IMR-90 (cell line): ENCODE measurements around the gene COL9A3. TPM values are rescaled to one million over a fixed set of nuclear protein-coding genes. Genes with fewer than 3 reads are reported as not detected.

ENCODE experiments used
- ATAC-seq: fragments of 200-7000 bp; cut with Tn5 transposase; 2 replicates; pipeline ENCODE4 v1.9.1; 2020; ENCODE audit warnings: low read depth, mild to moderate bottlenecking, moderate library complexity
- BruUV-seq: library from RNA; stranded (reverse); fragments of 400-500 nt; replicated peaks from 2 replicates; lab custom pipeline; 2021; lab: Mats Ljungman, UMichigan
- CTCF ChIA-PET: fragments of 300-600 bp; formaldehyde crosslinking; extraction: SDS; loops from one replicate; lab custom pipeline; 2021; ENCODE audit warnings: antibody characterized with exemption; lab: Yijun Ruan, JAX
- POLR2A ChIA-PET: fragments of 300-600 bp; sonication (Branson Sonifier 250); formaldehyde crosslinking; loops from one replicate; lab custom pipeline; 2022; ENCODE audit warnings: antibody characterized with exemption; ENCODE audit not compliant: unreplicated experiment; lab: Charles Lee
- DNase-seq: peaks from one replicate; pipeline ENCODE4 v3.0.0; 2013
- H2AFZ ChIP-seq: replicated peaks from 2 replicates; pipeline ENCODE3; 2013; ENCODE audit warnings: low read length, mild to moderate bottlenecking; ENCODE audit not compliant: poor library complexity
- H2AK5ac ChIP-seq: 2 replicates; pipeline ENCODE4 v1.6.1; 2013; ENCODE audit warnings: low read depth, low read length, inconsistent platforms
- H2AK9ac ChIP-seq: replicated peaks from 2 replicates; pipeline ENCODE3; 2013; ENCODE audit warnings: mild to moderate bottlenecking, low read depth, low read length, moderate library complexity; ENCODE audit not compliant: poor library complexity
- H2BK120ac ChIP-seq: 2 replicates; pipeline ENCODE4 v1.6.1; 2013; ENCODE audit warnings: low read depth, low read length, inconsistent platforms
- H2BK15ac ChIP-seq: 3 replicates; pipeline ENCODE4 v1.6.1; 2013; ENCODE audit warnings: low read depth, low read length, inconsistent platforms
- H2BK20ac ChIP-seq: 2 replicates; pipeline ENCODE4 v1.6.1; 2013; ENCODE audit warnings: low read depth, mild to moderate bottlenecking, inconsistent platforms, low read length, moderate library complexity
- H2BK5ac ChIP-seq: 2 replicates; pipeline ENCODE4 v1.6.1; 2013; ENCODE audit warnings: mild to moderate bottlenecking, low read depth, low read length, inconsistent platforms; ENCODE audit not compliant: poor library complexity, severe bottlenecking
- H3K14ac ChIP-seq: replicated peaks from 2 replicates; pipeline ENCODE4 v1.6.1; 2013; ENCODE audit warnings: low read depth, low read length, inconsistent platforms
- H3K18ac ChIP-seq: 2 replicates; pipeline ENCODE4 v1.6.1; 2013; ENCODE audit warnings: low read depth, low read length, control low read depth
- H3K23ac ChIP-seq: 2 replicates; pipeline ENCODE4 v1.6.1; 2013; ENCODE audit warnings: low read depth, low read length, inconsistent platforms
- H3K27ac ChIP-seq: 2 replicates; pipeline ENCODE4 v1.5.1; 2013; ENCODE audit warnings: mild to moderate bottlenecking, control low read depth, low read length; ENCODE audit not compliant: insufficient read depth
- H3K27me3 ChIP-seq: 2 replicates; pipeline ENCODE4 v1.6.1; 2013; ENCODE audit warnings: low read length; ENCODE audit not compliant: control insufficient read depth, insufficient read depth
- H3K36me3 ChIP-seq: 2 replicates; pipeline ENCODE4 v1.6.1; 2013; ENCODE audit warnings: low read length, mixed read lengths; ENCODE audit not compliant: control insufficient read depth, insufficient read depth
- H3K4ac ChIP-seq: 2 replicates; pipeline ENCODE4 v1.6.1; 2013; ENCODE audit warnings: low read depth, low read length, inconsistent platforms
- H3K4me1 ChIP-seq: 2 replicates; pipeline ENCODE4 v1.6.1; 2013; ENCODE audit warnings: low read length, mixed read lengths; ENCODE audit not compliant: control insufficient read depth, insufficient read depth
- H3K4me2 ChIP-seq: 2 replicates; pipeline ENCODE4 v1.6.1; 2013; ENCODE audit warnings: low read depth, mild to moderate bottlenecking, control low read depth, low read length, moderate library complexity
- H3K4me3 ChIP-seq: 2 replicates; pipeline ENCODE4 v1.5.1; 2013; ENCODE audit warnings: low read depth, mild to moderate bottlenecking, control low read depth, low read length, moderate library complexity; ENCODE audit not compliant: insufficient read depth
- H3K56ac ChIP-seq: 2 replicates; pipeline ENCODE4 v1.6.1; 2013; ENCODE audit warnings: low read length, inconsistent platforms; ENCODE audit not compliant: insufficient read depth; ENCODE audit errors: extremely low read depth
- H3K79me1 ChIP-seq, 2 experiments: 2 replicates each; pipeline ENCODE4 v1.6.1; 2013; ENCODE audit warnings: low read length in 2 of 2, inconsistent platforms in 1 of 2, low read depth in 1 of 2
- H3K9ac ChIP-seq: 2 replicates; pipeline ENCODE4 v1.6.1; 2013; ENCODE audit warnings: low read depth, low read length, control low read depth
- H3K9me1 ChIP-seq: 2 replicates; pipeline ENCODE4 v1.6.1; 2013; ENCODE audit warnings: low read length, inconsistent platforms; ENCODE audit not compliant: insufficient read depth
- H3K9me3 ChIP-seq: 2 replicates; pipeline ENCODE4 v1.6.1; 2013; ENCODE audit warnings: low read length; ENCODE audit not compliant: control insufficient read depth, insufficient read depth
- H4K20me1 ChIP-seq: 2 replicates; pipeline ENCODE4 v1.6.1; 2013; ENCODE audit warnings: low read length, inconsistent platforms; ENCODE audit not compliant: insufficient read depth
- H4K5ac ChIP-seq: 2 replicates; pipeline ENCODE4 v1.6.1; 2013; ENCODE audit warnings: mild to moderate bottlenecking, low read depth, low read length, control low read depth
- H4K8ac ChIP-seq, 2 experiments: 2 replicates each; pipeline ENCODE4 v1.6.1; 2013; ENCODE audit warnings: low read depth in 2 of 2, low read length in 2 of 2, control low read depth in 1 of 2, inconsistent platforms in 1 of 2
- H4K91ac ChIP-seq: 2 replicates; pipeline ENCODE4 v1.6.1; 2013; ENCODE audit warnings: low read depth, low read length, inconsistent platforms; ENCODE audit not compliant: insufficient read depth
- MAFK ChIP-seq: IDR thresholded peaks from 2 replicates; pipeline ENCODE4 v1.6.1; 2012; ENCODE audit warnings: low read depth, low read length, improper control_type of control experiment
- MXI1 ChIP-seq: IDR thresholded peaks from 2 replicates; pipeline ENCODE4 v1.6.1; 2012; ENCODE audit warnings: low read depth, mild to moderate bottlenecking, low read length, moderate library complexity, borderline replicate concordance
- RAD21 ChIP-seq: IDR thresholded peaks from 2 replicates; pipeline ENCODE4 v1.6.1; 2012; ENCODE audit warnings: low read length, improper control_type of control experiment
- WGBS, 2 experiments: methylation state at CpG; one replicate each; pipeline versions ENCODE4 v1.1.5 to v1.1.7; 2013; ENCODE audit warnings: missing lambda C conversion rate in 2 of 2; ENCODE audit not compliant: insufficient read length in 1 of 2; ENCODE audit errors: extremely low coverage in 2 of 2; 5-methylcytosine and 5-hydroxymethylcytosine counted together
- dilution Hi-C: fragments of 300-500 bp; cut with HindIII; formaldehyde crosslinking; loops from one replicate; pipeline ENCODE4 v1.14.3; 2018; ENCODE audit warnings: low sequenced_read_pairs; ENCODE audit not compliant: unreplicated experiment
- in situ Hi-C: fragments of 300-500 bp; cut with MboI; formaldehyde crosslinking; loops from 3 replicates; pipeline ENCODE4 v1.14.3; 2019; ENCODE audit warnings: low sequenced_read_pairs, inconsistent platforms, mixed read lengths
- intact Hi-C: fragments of 100-400 bp; cut with micrococcal nuclease; formaldehyde crosslinking; loops from 2 replicates; pipeline ENCODE4 v1.10.0; 2022
- polyA plus RNA-seq, 3 experiments: library from polyadenylated mRNA; depleted of rRNA; stranded (reverse); fragments of >200 nt; gene quantifications; 2 replicates each; pipeline ENCODE4 v1.2.3, GENCODE V29; 2012; ENCODE audit warnings: low replicate concordance in 1 of 3
- total RNA-seq: library from RNA; depleted of rRNA; stranded (reverse); fragments of >200 nt; gene quantifications from 2 replicates; pipeline ENCODE4 v1.2.3, GENCODE V29; 2012
- TF ChIP-seq, protein P1 (sequence below): conservative IDR thresholded peaks from 2 replicates; pipeline ENCODE4 v1.5.1; 2012; ENCODE audit warnings: mild to moderate bottlenecking, low read depth, low read length, improper control_type of control experiment
- TF ChIP-seq, protein P2 (sequence below): fragments of 150-350 bp; IDR thresholded peaks from 2 replicates; pipeline ENCODE4 v1.6.1; 2017; ENCODE audit warnings: mild to moderate bottlenecking, antibody characterized with exemption, low read length, low read depth

COL9A3 gene
- total and polyA plus RNA-seq, 2 of the 4 experiments (the other 2 are of a cell fraction): 0.36 to 1.4 TPM

GRCh38 chr20:62782149-62782892, 34.5 kb upstream of the COL9A3 start:
- CTCF ChIA-PET: no interaction called here
- Histone ChIP-seq H2BK20ac (no peak overlapping the region), H2BK120ac (no peak overlapping the region), H3K4me2 (no peak overlapping the region), H3K56ac (no peak overlapping the region), H3K23ac (no peak overlapping the region), H3K79me1 (no peaks in the 10 kb centered on the region), H3K18ac (no peak overlapping the region), H3K4me3 (no peak overlapping the region), H2BK15ac (no peak overlapping the region), H2AK5ac (no peak overlapping the region), H3K9ac (no peak overlapping the region), H4K8ac (no peak overlapping the region), H4K5ac (no peak overlapping the region), H3K9me3 (no peaks in the 10 kb centered on the region), H2AK9ac (peak overlapping the region; percentile 81), H2AFZ (no peak overlapping the region), H3K14ac (no peak overlapping the region), H2BK5ac (no peak overlapping the region), H3K9me1 (no peaks in the 10 kb centered on the region), H3K36me3 (no peaks in the 10 kb centered on the region), H3K4ac (no peak overlapping the region), H3K27ac (no peak overlapping the region), H3K4me1 (no peaks in the 10 kb centered on the region), H4K91ac (no peak overlapping the region), H4K20me1 (no peaks in the 10 kb centered on the region), H3K27me3 (peaks cover 2% of the 10 kb centered on the region; the same call in 1 of the 2 replicates)
- DNase-seq (no peak), ATAC-seq (0 out of 2 replicates have a peak, but pooled peaks have one; percentile 35)
- dilution Hi-C loops (no loop called here), intact Hi-C loops (no loop called here), in situ Hi-C loops (no loop called here)
- POLR2A ChIA-PET: no interaction called here
- no TSS peak for BruUV-seq
- TF ChIP-seq, protein P1, sequence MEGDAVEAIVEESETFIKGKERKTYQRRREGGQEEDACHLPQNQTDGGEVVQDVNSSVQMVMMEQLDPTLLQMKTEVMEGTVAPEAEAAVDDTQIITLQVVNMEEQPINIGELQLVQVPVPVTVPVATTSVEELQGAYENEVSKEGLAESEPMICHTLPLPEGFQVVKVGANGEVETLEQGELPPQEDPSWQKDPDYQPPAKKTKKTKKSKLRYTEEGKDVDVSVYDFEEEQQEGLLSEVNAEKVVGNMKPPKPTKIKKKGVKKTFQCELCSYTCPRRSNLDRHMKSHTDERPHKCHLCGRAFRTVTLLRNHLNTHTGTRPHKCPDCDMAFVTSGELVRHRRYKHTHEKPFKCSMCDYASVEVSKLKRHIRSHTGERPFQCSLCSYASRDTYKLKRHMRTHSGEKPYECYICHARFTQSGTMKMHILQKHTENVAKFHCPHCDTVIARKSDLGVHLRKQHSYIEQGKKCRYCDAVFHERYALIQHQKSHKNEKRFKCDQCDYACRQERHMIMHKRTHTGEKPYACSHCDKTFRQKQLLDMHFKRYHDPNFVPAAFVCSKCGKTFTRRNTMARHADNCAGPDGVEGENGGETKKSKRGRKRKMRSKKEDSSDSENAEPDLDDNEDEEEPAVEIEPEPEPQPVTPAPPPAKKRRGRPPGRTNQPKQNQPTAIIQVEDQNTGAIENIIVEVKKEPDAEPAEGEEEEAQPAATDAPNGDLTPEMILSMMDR: peak; percentile 24; the same call in 1 of the 2 replicates
- TF ChIP-seq MAFK (no peak), MXI1 (no peak), RAD21 (no peak)
- TF ChIP-seq, protein P2, sequence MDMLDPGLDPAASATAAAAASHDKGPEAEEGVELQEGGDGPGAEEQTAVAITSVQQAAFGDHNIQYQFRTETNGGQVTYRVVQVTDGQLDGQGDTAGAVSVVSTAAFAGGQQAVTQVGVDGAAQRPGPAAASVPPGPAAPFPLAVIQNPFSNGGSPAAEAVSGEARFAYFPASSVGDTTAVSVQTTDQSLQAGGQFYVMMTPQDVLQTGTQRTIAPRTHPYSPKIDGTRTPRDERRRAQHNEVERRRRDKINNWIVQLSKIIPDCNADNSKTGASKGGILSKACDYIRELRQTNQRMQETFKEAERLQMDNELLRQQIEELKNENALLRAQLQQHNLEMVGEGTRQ: no peak
- WGBS, 2 experiments: 87% methylated on average over 12 of the region's 18 CpGs; no CpG with 5 or more reads in 1 of the 2 experiments
